Measurements from ENCODE around the gene TRDMT1.

The TRDMT1 gene

GRCh38 chr10:17200912-17201793, at the start of gene TRDMT1:
Gene TRDMT1 (minus strand): TSS chr10:17201672. CDS start chr10:17201634, 38 bp downstream.
- DNase-seq: peak; percentile 94

- no peak for DNase-seq
Measured at GRCh38 chr10:17250736-17251135, 49.3 kb upstream of the TRDMT1 start.

GRCh38 chr10:17249820-17250219, 48.3 kb upstream of the TRDMT1 start:
- DNase-seq: no peak

- DNase-seq: no peak
Measured at GRCh38 chr10:17248964-17249363, 47.5 kb upstream of the TRDMT1 start.

- DNase-seq: no peak
Measured at GRCh38 chr10:17247210-17247609, 45.7 kb upstream of the TRDMT1 start.

GRCh38 chr10:17244700-17245365, 43.4 kb upstream of the TRDMT1 start:
- no peak for DNase-seq

GRCh38 chr10:17241611-17242333, 40.3 kb upstream of the TRDMT1 start:
- DNase-seq: no peak

GRCh38 chr10:17240616-17241015, 39.1 kb upstream of the TRDMT1 start:
- no peak for DNase-seq

- no peak for DNase-seq
Measured at GRCh38 chr10:17240096-17240495, 38.6 kb upstream of the TRDMT1 start.

- DNase-seq: no peak
Measured at GRCh38 chr10:17239345-17240085, 38.0 kb upstream of the TRDMT1 start.

- no peak for DNase-seq
Measured at GRCh38 chr10:17238445-17239291, 37.2 kb upstream of the TRDMT1 start.

- no peak for DNase-seq
Measured at GRCh38 chr10:17237915-17238444, 36.5 kb upstream of the TRDMT1 start.

GRCh38 chr10:17237149-17237527, 35.7 kb upstream of the TRDMT1 start:
- DNase-seq: no peak

GRCh38 chr10:17236468-17237148, 35.1 kb upstream of the TRDMT1 start:
- no peak for DNase-seq

- no peak for DNase-seq
Measured at GRCh38 chr10:17235136-17235535, 33.7 kb upstream of the TRDMT1 start.

GRCh38 chr10:17234431-17234945, 33.0 kb upstream of the TRDMT1 start:
- no peak for DNase-seq

GRCh38 chr10:17233286-17233991, 32.0 kb upstream of the TRDMT1 start:
- no peak for DNase-seq

- no peak for DNase-seq
Measured at GRCh38 chr10:17232276-17232960, 30.9 kb upstream of the TRDMT1 start.

GRCh38 chr10:17231788-17232187, 30.3 kb upstream of the TRDMT1 start:
- no peak for DNase-seq

Measured in activated CD8-positive, alpha-beta memory T cell treated with anti-CD3 and anti-CD28 coated beads for 24 hours (primary cell).